HCT116 (cell line): ENCODE results near the gene GPC5. TPM values are rescaled to one million over a fixed set of nuclear protein-coding genes. Genes with fewer than 3 reads are reported as not detected.
"Not testable (repeated sequence)": the region's sequence is repeated elsewhere in the genome, so short reads cannot be mapped to it uniquely, and the experiment has no call there.

Experiments
- ATAC-seq: fragments of 200-7000 bp; cut with Tn5 transposase; 2 replicates; pipeline ENCODE4 v1.9.1; 2020; ENCODE audit warnings: mild to moderate bottlenecking, moderate library complexity
- BruUV-seq: library from RNA; stranded (reverse); fragments of 400-500 nt; replicated peaks from 2 replicates; lab custom pipeline; 2021; lab: Mats Ljungman, UMichigan
- CTCF ChIA-PET: fragments of 300-600 bp; sonication (Branson Sonifier 250); formaldehyde crosslinking; loops from one replicate; lab custom pipeline; 2021; ENCODE audit warnings: antibody characterized with exemption; lab: Charles Lee
- POLR2A ChIA-PET: fragments of 300-600, 350-600 bp; sonication (Branson Sonifier 250); formaldehyde crosslinking; loops from one replicate; lab custom pipeline; 2021; ENCODE audit warnings: antibody characterized with exemption; lab: Charles Lee
- RAD21 ChIA-PET, 2 experiments: fragments of 300-600 bp; sonication (Branson Sonifier 250); formaldehyde crosslinking; loops; one replicate each; lab custom pipeline; 2023; ENCODE audit warnings: low total read pairs in 2 of 2; ENCODE audit not compliant: uncharacterized antibody in 2 of 2, unreplicated experiment in 2 of 2, low non-redundant PET in 1 of 2; lab: Charles Lee
- DNase-seq: peaks from one replicate; pipeline ENCODE4 v3.0.0-alpha.2; 2010; ENCODE audit warnings: low read depth, low spot score
- H2AFZ ChIP-seq: fragments of 200-600 bp; shearing (Covaris generic), sonication (generic); 2 replicates; pipeline ENCODE4 v1.6.1; 2017; ENCODE audit warnings: low read depth, mixed run types, mixed read lengths, antibody characterized with exemption, low read length; ENCODE audit not compliant: poor library complexity, severe bottlenecking
- H3K27ac ChIP-seq: 2 replicates; pipeline ENCODE4 v1.5.1; 2012; ENCODE audit warnings: low read depth, low read length
- H3K27me3 ChIP-seq: fragments of 200-600 bp; sonication (generic); 2 replicates; pipeline ENCODE4 v1.6.1; 2016; ENCODE audit warnings: mixed run types, low read length, mixed read lengths; ENCODE audit not compliant: insufficient read depth
- H3K36me3 ChIP-seq, 2 experiments: fragments of 200-500 bp in 1 of 2; fragments of 200-600 bp in 1 of 2; sonication (Bioruptor generic) in 1 of 2; sonication (generic) in 1 of 2; 2 replicates each; pipeline versions ENCODE4 v1.5.1 to v1.6.1; 2014 to 2016; ENCODE audit warnings: low read length in 2 of 2, inconsistent platforms in 1 of 2, mixed read lengths in 1 of 2, mixed run types in 1 of 2; ENCODE audit not compliant: insufficient read depth in 2 of 2, control insufficient read depth in 1 of 2
- H3K4me1 ChIP-seq, 2 experiments: fragments of 200-600 bp in 1 of 2; sonication (generic) in 1 of 2; 2 replicates each; pipeline versions ENCODE4 v1.5.1 to v1.6.1; 2012 to 2017; ENCODE audit warnings: low read length in 2 of 2, inconsistent platforms in 1 of 2, mild to moderate bottlenecking in 1 of 2, mixed read lengths in 1 of 2, mixed run types in 1 of 2, moderate library complexity in 1 of 2; ENCODE audit not compliant: insufficient read depth in 2 of 2, control insufficient read depth in 1 of 2
- H3K4me2 ChIP-seq: fragments of 200-600 bp; sonication (generic); 2 replicates; pipeline ENCODE4 v1.6.1; 2017; ENCODE audit warnings: mixed run types, low read length, mixed read lengths
- H3K4me3 ChIP-seq, 2 experiments: fragments of 200-600 bp in 1 of 2; sonication (generic) in 1 of 2; replicated peaks in 1 of 2; 2 replicates each; pipeline ENCODE4 v1.5.1; 2011 to 2016; ENCODE audit warnings: low read length in 2 of 2, control low read depth in 1 of 2, low read depth in 1 of 2, mild to moderate bottlenecking in 1 of 2, mixed read lengths in 1 of 2, mixed run types in 1 of 2
- H3K79me2 ChIP-seq: fragments of 200-600 bp; sonication (generic); 2 replicates; pipeline ENCODE4 v1.6.1; 2017; ENCODE audit warnings: mild to moderate bottlenecking, mixed run types, low read length, moderate library complexity, mixed read lengths; ENCODE audit not compliant: insufficient read depth
- H3K9ac ChIP-seq: fragments of 200-600 bp; sonication (generic); 2 replicates; pipeline ENCODE4 v1.6.1; 2016; ENCODE audit warnings: low read length, mixed read lengths
- H3K9me2 ChIP-seq: fragments of 200-600 bp; sonication (generic), shearing (Covaris generic); 2 replicates; pipeline ENCODE4 v1.6.1; 2017; ENCODE audit warnings: mixed run types, mild to moderate bottlenecking, moderate library complexity; ENCODE audit not compliant: insufficient read depth
- H3K9me3 ChIP-seq, 2 experiments: fragments of 200-500 bp in 1 of 2; fragments of 200-600 bp in 1 of 2; sonication (Bioruptor generic) in 1 of 2; sonication (generic) in 1 of 2; 2 replicates each; pipeline ENCODE4 v1.6.1; 2014 to 2017; ENCODE audit warnings: low read length in 2 of 2, mixed read lengths in 2 of 2, inconsistent platforms in 1 of 2, low read depth in 1 of 2, mild to moderate bottlenecking in 1 of 2, mixed run types in 1 of 2, moderate library complexity in 1 of 2; ENCODE audit not compliant: control insufficient read depth in 1 of 2, insufficient read depth in 1 of 2
- H4K20me1 ChIP-seq: fragments of 200-600 bp; sonication (generic), shearing (Covaris generic); 2 replicates; pipeline ENCODE4 v1.6.1; 2017; ENCODE audit warnings: mixed run types, mild to moderate bottlenecking, moderate library complexity; ENCODE audit not compliant: insufficient read depth
- CEBPB ChIP-seq: IDR thresholded peaks from 2 replicates; pipeline ENCODE4 v1.6.1; 2012; ENCODE audit warnings: low read depth
- EZH2 ChIP-seq: fragments of 200-600 bp; sonication (generic); IDR thresholded peaks from 2 replicates; pipeline ENCODE4 v1.6.1; 2017; ENCODE audit warnings: antibody characterized with exemption, mixed run types
- POLR2AphosphoS5 ChIP-seq: IDR thresholded peaks from 2 replicates; pipeline ENCODE4 v1.6.1; 2011; ENCODE audit warnings: mild to moderate bottlenecking, low read depth, low read length, moderate library complexity
- intact Hi-C: fragments of 100-400 bp; cut with micrococcal nuclease; formaldehyde crosslinking; loops from 2 replicates; pipeline ENCODE4 v1.10.0; 2022
- total RNA-seq: library from RNA; stranded (reverse); gene quantifications from one replicate; pipeline ENCODE4 v1.2.1, GENCODE V29; 2021; ENCODE audit not compliant: unreplicated experiment
- TF ChIP-seq, protein P1 (sequence below), 3 experiments: fragments of 200-600 bp in 1 of 3; sonication (generic) in 1 of 3; IDR thresholded peaks in 2 of 3; conservative IDR thresholded peaks in 1 of 3; 2 replicates each; pipeline ENCODE4 v1.5.1; 2012 to 2017; ENCODE audit warnings: low read depth in 2 of 3, low read length in 2 of 3, antibody characterized with exemption in 1 of 3, borderline replicate concordance in 1 of 3, control low read depth in 1 of 3, mild to moderate bottlenecking in 1 of 3, mixed read lengths in 1 of 3, mixed run types in 1 of 3, moderate library complexity in 1 of 3; ENCODE audit not compliant: insufficient read depth in 1 of 3
- TF ChIP-seq, protein P2 (sequence below): IDR thresholded peaks from 2 replicates; pipeline ENCODE4 v1.6.1; 2012
- TF ChIP-seq, protein P3 (sequence below): IDR thresholded peaks from 2 replicates; pipeline ENCODE4 v1.6.1; 2012

GPC5 gene
- total RNA-seq, 1 experiment from 2014 or later: not detected

DNA sequence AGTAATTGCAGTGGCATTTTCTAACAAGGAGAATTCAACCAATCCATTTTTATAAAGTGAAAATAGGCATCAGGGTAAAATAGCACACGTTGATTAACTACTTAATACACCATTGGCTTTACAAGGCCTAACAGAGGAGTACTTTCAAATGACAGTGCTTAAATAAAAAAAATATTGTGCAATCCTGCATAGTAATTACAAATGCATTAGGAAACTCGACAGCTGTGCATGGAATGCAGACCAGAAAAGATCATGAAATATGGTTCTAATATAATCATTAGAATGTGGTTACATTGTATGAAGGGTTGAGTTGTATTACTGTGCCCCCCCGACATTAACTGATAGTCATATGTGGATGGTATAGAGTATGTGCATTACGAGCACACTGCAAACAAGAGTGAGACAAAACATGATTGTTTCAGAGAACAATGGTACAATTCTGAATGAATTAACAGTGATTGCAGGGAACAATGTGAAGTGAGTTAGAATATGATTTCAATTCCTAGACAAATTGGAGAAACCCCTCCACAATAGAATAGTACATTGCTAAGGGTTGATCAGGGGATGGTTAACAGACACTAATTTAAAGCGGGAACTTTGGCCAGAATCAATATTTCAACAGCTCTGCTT lies 270.6 kb downstream of the GPC5 start:
- Histone ChIP-seq H3K79me2 (no peaks in the 10 kb centered on the region), H3K4me1 (no peaks in the 10 kb centered on the region), H3K9ac (no peak overlapping the region), H3K27me3 (no peaks in the 10 kb centered on the region), H4K20me1 (no peaks in the 10 kb centered on the region; the same call in 1 of the 2 replicates), H3K4me2 (no peak overlapping the region), H3K36me3 (no peaks in the 10 kb centered on the region), H3K27ac (no peak overlapping the region), H3K9me3 (peaks cover 0 to 16% of the 10 kb centered on the region in 2 experiments; a peak in 2 of 4 replicates), H3K4me3 (no peak overlapping the region), H2AFZ (no peak overlapping the region), H3K9me2 (no peaks in the 10 kb centered on the region)
- intact Hi-C loops: no loop called here
- RAD21 ChIA-PET: no interaction called here
- no TSS peak for BruUV-seq
- POLR2A ChIA-PET: no interaction called here
- CTCF ChIA-PET: no interaction called here
- ATAC-seq: no peak
- TF ChIP-seq, protein P1, sequence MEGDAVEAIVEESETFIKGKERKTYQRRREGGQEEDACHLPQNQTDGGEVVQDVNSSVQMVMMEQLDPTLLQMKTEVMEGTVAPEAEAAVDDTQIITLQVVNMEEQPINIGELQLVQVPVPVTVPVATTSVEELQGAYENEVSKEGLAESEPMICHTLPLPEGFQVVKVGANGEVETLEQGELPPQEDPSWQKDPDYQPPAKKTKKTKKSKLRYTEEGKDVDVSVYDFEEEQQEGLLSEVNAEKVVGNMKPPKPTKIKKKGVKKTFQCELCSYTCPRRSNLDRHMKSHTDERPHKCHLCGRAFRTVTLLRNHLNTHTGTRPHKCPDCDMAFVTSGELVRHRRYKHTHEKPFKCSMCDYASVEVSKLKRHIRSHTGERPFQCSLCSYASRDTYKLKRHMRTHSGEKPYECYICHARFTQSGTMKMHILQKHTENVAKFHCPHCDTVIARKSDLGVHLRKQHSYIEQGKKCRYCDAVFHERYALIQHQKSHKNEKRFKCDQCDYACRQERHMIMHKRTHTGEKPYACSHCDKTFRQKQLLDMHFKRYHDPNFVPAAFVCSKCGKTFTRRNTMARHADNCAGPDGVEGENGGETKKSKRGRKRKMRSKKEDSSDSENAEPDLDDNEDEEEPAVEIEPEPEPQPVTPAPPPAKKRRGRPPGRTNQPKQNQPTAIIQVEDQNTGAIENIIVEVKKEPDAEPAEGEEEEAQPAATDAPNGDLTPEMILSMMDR (IDR thresholded peaks at IDR 0.05 in 2 of 3, conservative IDR thresholded peaks at IDR 0.05 in 1 of 3; ENCODE audit: borderline replicate concordance in 1 of 3, insufficient read depth in 1 of 3, low read depth in 2 of 3, low read length in 2 of 3): no peak
- TF ChIP-seq EZH2: no peak
- TF ChIP-seq POLR2AphosphoS5: no peak
- TF ChIP-seq, protein P2, sequence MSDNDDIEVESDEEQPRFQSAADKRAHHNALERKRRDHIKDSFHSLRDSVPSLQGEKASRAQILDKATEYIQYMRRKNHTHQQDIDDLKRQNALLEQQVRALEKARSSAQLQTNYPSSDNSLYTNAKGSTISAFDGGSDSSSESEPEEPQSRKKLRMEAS: no peak
- TF ChIP-seq CEBPB: no peak
- TF ChIP-seq, protein P3, sequence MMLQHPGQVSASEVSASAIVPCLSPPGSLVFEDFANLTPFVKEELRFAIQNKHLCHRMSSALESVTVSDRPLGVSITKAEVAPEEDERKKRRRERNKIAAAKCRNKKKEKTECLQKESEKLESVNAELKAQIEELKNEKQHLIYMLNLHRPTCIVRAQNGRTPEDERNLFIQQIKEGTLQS: no peak
- DNase-seq: no peak

DNA sequence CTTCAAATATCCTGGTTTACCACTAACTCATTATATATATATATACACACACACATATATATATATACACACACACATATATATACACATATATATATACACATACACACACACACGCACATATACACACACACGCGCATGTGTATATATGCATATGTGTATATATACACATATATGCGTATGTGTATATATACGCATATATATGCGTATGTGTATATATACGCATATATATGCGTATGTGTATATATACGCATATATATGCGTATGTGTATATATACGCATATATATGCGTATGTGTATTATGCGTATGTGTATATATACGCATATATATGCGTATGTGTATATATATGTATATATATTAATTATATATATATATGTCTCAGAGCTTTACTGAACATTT lies 275.9 kb downstream of the GPC5 start:
- H3K9me3 ChIP-seq, ATAC-seq, H3K4me2 ChIP-seq, BruUV-seq, CTCF ChIA-PET, POLR2A ChIA-PET, DNase-seq, intact Hi-C loops, H3K9ac ChIP-seq, H3K27me3 ChIP-seq, H2AFZ ChIP-seq, H3K36me3 ChIP-seq, RAD21 ChIA-PET, H3K27ac ChIP-seq, H3K4me1 ChIP-seq, H3K9me2 ChIP-seq, H4K20me1 ChIP-seq, H3K4me3 ChIP-seq, H3K79me2 ChIP-seq: not testable (repeated sequence)
